Measurements from ENCODE around the gene FXYD6.
"Not testable (repeated sequence)": the region's sequence is repeated elsewhere in the genome, so short reads cannot be mapped to it uniquely, and the experiment has no call there.

FXYD6 gene

GRCh38 chr11:117868088-117868487 is 8.4 kb downstream of the FXYD6 start:
- DNase-seq: no peak

- DNase-seq: no peak
Observed at GRCh38 chr11:117866526-117866925, 9.9 kb downstream of the FXYD6 start.

- DNase-seq: not testable (repeated sequence)
Observed at GRCh38 chr11:117865546-117865945, 10.9 kb downstream of the FXYD6 start.

GRCh38 chr11:117863383-117863782 is 13.1 kb downstream of the FXYD6 start:
- no peak for DNase-seq

- DNase-seq: no peak
Observed at GRCh38 chr11:117862753-117863152, 13.7 kb downstream of the FXYD6 start.

GRCh38 chr11:117862019-117862725 is 14.3 kb downstream of the FXYD6 start:
- DNase-seq: no peak

GRCh38 chr11:117861151-117862018 is 15.1 kb downstream of the FXYD6 start:
- DNase-seq: no peak

GRCh38 chr11:117860139-117860538 is 16.3 kb downstream of the FXYD6 start:
- no peak for DNase-seq

- DNase-seq: no peak
Observed at GRCh38 chr11:117859488-117860112, 16.9 kb downstream of the FXYD6 start.

GRCh38 chr11:117859061-117859460 is 17.4 kb downstream of the FXYD6 start:
- DNase-seq: no peak

- no peak for DNase-seq
Observed at GRCh38 chr11:117857734-117858414, 18.6 kb downstream of the FXYD6 start.

- no peak for DNase-seq
Observed at GRCh38 chr11:117855912-117856651, 20.4 kb downstream of the FXYD6 start.

- DNase-seq: no peak
Observed at GRCh38 chr11:117855186-117855845, 21.1 kb downstream of the FXYD6 start.

GRCh38 chr11:117852309-117852708 is 24.1 kb downstream of the FXYD6 start:
- no peak for DNase-seq

- no peak for DNase-seq
Observed at GRCh38 chr11:117851852-117852251, 24.6 kb downstream of the FXYD6 start.

GRCh38 chr11:117851106-117851505 is 25.4 kb downstream of the FXYD6 start:
- no peak for DNase-seq

- no peak for DNase-seq
Observed at GRCh38 chr11:117849781-117850414, 26.6 kb downstream of the FXYD6 start.

GRCh38 chr11:117843666-117844484 is 32.6 kb downstream of the FXYD6 start:
- DNase-seq: peak; percentile 39

- no peak for DNase-seq
Observed at GRCh38 chr11:117842131-117842941, 34.1 kb downstream of the FXYD6 start.

Data from NCI-H446 treated with DMSO at 0.1 percent for 48 hours (cell line).